ENCODE measurements around the gene HAUS7.
A peak's percentile ranks its signal among the peaks of the same experiment; 100 is the strongest.

The HAUS7 gene

DNA sequence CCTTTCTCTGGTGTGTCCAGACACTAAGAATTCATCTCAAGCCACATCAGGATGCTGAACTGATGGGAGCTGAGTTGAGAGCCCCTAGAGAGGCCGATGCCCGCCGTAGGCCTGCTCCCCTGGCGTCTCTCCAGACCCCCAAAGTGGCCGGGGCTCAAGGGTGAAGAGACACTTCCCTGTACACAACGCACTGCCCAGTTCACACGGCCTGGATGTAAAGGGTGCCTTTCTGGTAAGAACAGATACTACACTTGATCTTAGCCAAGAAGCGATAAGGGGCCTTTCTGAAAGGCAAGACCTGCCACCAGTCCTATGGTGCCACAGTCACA, 19.5 kb downstream of the HAUS7 start:
- no peak for DNase-seq

DNA sequence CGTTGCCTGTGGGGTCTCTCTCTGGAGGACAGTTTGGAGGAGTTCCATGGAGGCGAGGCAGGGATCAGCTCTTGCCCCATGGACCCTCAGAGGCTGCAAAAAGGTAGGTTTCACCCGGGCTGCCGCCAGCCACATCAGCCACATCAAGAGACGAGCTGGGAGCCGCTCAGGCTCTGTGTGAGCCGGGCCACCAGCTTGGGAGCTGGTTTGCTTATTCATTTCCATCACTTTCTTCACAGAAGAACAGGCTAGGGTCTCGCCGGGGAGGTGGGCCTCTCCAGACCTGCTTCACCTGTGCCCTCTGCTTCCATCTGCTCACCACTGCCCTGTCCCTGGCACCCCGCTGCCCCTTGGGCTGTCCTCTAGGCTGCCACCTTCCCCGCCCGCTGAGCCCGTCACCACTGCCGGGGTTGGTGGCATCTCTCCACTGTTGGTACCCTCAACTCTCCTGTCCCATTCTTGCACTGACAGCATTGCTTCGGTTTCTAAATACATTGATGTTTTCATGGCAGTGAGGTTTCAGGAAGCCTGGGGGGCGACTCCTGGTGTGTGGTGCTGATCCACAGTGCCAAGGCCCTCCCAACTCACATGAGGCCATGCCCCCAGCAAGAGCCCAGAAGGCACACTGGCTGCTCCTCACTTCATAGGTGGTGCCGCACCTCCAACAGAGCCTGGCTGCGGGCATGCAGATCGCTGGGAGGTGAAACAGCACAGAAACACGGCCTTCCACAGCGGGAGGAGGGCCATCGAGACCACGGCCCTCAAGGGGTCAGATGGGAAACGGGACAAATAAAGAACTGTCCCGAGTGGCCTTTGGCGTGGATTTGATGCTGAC, 20.0 kb downstream of the HAUS7 start:
- DNase-seq = no peak

- DNase-seq = no peak
Observed at GRCh38 chrX:153449368-153450113, 20.8 kb downstream of the HAUS7 start.

DNA sequence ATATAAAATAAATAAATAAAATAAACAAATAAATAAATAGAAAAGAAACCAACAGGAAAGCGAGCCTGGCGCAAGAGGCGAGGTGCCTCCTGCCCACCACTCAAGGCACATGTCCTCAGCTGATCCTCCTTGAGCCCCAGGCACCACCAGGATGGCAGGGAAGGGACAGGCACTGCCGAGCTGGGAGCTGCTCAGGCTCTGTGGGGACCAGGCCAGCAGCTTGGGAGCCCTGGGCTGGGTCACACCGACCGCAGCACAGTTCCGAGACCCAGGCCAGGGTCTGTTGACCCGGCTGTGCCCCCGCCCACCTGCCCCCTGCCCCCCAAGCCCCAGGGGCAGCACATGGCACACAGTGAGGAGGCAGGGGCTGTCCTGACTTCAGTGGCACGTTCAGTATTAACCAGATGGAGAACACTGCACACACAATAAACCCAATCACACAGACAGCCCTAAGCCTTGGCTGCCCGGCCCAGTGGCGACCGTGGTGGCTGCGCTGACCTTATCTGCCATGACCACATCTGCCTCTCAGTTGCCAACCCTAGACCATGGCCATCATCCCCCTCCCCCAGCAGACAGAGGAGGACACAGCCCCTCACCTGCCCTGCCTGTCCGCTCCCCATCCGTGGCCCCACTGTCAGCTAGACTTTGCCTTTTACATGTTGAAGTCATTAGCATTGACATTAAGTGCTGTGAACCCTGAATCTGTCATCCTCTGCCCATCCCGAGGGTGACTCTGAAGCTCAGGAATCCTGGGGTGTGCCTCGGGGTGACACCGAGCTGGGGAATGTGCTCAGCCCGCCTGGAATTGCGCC, 21.6 kb downstream of the HAUS7 start:
- no peak for DNase-seq

- DNase-seq = no peak
Observed at GRCh38 chrX:153447581-153447960, 22.8 kb downstream of the HAUS7 start.

GRCh38 chrX:153446950-153447580, 23.3 kb downstream of the HAUS7 start:
- no peak for DNase-seq

DNA sequence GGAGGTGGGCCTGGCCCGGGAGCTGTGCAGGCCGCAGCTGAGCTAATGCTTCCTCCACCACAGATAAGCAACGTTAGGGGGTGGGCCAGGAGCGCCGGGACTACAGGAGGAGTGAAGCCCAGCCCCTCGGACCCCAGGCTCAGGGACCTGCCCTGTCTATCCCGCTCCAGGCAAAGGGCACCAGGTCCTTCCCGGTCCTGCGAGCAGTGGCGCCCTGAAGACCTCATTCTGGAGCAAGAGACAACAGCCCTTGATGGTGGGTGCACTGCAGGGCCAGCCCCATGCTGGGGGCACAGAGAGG, 23.8 kb downstream of the HAUS7 start:
- DNase-seq = no peak

- no peak for DNase-seq
Observed at GRCh38 chrX:153445856-153446635, 24.3 kb downstream of the HAUS7 start, which contains the start of gene TREX2. Gene TREX2, minus strand, starts transcription at chrX:153446056. Its CDS starts 626 bp downstream, at chrX:153445430.

GRCh38 chrX:153445106-153445855, 25.1 kb downstream of the HAUS7 start:
- DNase-seq = no peak

DNA sequence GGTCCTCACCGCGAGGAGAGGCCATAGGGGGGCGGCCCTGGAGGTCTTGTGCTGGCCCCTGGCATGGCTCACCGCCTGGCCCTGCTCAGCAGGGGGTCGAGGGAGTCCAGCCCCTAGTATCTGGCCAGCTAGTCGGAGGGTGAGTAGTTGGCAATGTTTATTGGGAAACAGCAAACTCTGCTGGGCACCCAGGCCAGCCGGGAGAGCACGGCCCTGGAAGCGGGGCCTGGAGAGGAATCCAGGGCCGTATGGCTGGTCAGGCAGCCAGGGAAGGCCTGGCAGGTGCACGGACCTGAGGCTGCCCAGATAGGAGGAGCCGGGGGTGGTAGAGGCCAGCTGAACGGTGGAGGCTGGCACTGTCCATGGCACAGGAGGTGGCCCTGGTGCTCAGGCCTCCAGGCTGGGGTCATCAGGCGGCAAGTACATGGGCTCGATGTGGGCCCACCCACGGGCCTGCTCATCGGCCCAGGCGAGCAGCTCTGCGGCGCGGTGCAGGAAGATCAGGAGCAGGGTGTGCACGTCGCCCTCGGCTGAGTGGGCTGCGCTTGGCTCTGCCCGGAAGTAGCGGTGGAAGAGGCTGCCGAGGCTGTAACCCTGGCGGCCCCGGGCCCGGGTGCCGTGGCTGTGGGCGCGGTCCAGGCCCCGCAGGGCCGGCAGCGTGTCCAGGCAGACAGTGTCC, 25.9 kb downstream of the HAUS7 start:
- no peak for DNase-seq

DNA sequence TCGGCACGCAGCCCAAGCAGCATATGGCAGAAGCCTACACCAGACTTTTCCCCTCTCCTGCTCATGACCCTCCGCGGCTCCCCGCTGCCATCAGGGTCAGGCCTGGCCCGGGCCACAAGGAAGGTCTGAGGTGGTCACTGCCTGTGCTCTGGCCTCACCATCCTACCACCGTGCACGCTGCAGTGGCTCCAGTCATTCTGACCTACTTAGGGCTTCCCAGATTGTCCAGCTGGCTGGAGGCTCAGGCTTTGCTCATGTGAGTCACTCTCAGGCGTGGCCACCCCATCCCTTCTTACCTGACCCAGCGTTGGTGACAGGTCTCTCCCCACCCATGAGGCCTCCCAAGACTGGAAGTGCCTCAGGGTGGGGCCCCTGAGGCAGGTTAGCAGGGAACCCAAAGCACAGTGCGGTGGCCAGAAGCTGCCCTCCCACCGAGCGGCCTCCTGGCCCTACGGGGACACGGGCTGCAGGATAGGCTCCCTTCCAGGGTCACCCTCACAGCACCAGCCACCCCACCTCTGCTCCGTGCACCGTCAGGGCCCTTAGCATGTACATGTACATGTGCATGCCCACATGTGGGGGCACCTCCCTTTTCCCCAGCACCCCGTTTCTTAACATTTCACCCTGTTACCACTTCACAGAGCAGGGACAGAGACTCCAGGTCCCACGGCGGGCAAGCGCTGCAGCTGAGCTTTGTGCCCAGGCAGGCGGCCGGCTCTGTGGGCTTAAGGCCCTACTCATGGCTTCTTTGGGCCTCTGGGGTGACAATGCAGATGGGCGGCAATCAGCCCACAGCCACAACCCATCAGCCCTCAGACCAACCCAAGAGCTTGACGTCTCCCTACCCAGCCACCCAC, 26.7 kb downstream of the HAUS7 start:
- peak in 1 of 2 experiments; percentile 14 for DNase-seq

DNA sequence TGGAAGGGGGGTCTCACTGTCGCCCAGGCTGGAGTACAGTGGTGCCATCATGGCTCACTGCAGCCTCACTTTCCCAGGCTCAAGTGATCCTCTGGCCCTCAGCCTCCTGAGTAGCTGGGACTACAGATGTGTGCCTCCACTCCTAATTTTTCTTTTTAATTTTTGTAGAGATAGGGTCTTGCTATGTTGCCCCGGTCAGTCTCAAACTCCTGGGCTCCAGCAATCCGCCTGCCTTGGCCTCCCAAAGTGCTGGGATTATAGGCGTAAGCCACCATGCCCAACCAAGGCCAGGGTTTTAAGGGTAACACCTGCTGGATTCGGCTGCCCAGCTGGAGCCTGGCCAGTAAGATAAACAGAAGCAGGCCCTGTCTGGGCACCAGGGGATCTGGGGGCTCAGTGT, 27.9 kb downstream of the HAUS7 start:
- no peak for DNase-seq

GRCh38 chrX:153441981-153442380, 28.4 kb downstream of the HAUS7 start:
- no peak for DNase-seq

- no peak for DNase-seq
Observed at GRCh38 chrX:153441296-153441695, 29.1 kb downstream of the HAUS7 start.

DNA sequence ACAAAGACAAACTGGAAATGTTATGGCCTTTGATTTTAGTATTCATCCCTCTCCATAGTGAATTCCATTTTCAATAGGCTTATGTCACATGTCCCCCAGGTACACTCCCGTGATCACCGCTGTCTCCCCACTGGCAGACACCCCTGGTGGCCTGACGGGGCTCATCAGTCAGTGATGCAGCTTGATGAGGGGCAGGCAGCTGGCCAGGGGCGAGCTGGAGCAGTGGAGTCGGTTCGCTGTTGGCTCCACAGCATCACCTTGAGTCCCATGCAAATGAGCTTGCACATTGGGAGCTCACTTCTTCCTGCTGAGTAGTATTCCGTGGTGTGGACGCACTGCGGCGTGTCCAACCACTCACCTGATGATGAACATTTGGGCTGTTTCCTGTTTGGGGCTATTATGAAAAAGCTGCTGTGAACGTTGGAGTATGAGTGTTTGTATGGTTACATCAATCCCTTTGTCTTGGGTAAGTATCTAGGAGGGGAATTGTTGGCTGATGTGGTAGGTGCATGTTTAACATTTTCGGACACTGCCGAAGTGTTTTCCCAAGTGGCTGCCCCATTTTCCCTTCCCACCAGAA, 29.7 kb downstream of the HAUS7 start:
- DNase-seq = no peak

DNA sequence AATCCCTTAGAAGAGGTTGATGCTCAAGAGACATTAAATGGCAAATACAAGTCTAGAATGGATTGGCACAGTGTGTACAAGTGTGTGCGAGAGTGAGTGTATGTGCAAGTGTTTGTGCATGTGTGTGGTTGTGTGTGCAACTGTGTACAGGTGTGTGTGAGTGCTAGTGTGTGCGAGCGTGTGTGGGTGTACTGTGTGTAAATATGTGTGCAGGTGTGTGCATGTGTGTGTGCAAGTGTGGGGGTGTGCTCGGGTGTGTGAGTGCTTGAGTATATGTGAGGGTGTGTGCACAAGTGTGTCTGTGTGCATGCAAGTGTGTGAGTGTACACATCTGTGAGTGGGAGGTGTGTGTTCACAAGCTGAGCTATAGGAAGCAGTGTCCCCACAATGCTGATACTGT, 30.4 kb downstream of the HAUS7 start:
- DNase-seq = no peak

- no peak for DNase-seq
Observed at GRCh38 chrX:153438532-153438931, 31.8 kb downstream of the HAUS7 start.

DNA sequence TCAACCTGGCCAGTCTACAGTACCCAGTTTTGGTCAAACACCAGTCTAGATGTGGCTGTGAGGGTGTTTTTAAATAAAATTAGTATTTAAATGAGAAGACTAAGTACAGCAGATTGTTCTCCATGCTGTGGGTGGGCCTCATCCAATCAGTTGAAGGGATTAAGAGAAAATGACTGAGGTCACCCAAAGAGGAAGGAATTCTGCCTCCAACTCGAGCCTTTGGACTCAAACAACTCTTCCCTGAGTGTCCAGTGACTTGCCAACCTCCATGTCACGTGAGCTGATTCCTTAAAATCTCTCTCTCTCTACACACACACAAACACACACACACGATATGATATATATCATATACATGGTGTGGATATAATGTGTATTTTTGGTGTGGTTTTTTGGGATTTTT, 34.5 kb downstream of the HAUS7 start:
- DNase-seq = no peak

DNA sequence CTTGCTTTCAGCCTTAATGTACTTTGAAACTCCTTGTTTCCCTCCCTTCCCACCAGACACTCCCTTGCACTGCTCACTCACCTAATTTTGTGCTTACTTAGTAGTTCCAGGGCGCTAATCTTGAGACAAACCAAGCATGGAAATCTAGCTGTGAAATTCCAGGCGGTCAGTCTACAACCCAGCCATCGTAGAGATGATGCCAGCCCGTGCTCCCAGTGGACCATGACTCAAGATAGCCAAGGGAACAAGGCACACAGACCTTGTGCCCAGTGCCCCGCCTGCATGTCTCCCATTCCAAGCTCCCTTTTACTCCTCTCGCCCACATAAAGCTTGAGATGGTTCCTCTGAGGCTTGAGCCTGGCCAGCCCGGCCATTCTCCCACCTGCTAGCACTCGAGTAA, 35.6 kb downstream of the HAUS7 start:
- DNase-seq = no peak

All from cerebellar nuclear complex (tissue), 1 donor.